Activated naive CD4-positive, alpha-beta T cell treated with anti-CD3 and anti-CD28 coated beads, Interleukin-2, amount 50 U/mL, for 24 hours (primary cell): ENCODE results near the gene ART5.
"Not testable (repeated sequence)": the region's sequence is repeated elsewhere in the genome, so short reads cannot be mapped to it uniquely, and the experiment has no call there.

Source experiments
- H3K27ac Mint-ChIP-seq: one replicate; pipeline ENCODE4 v1.8.0; 2021; ENCODE audit warnings: mild to moderate bottlenecking, mixed read lengths
- H3K27me3 Mint-ChIP-seq: one replicate; pipeline ENCODE4 v1.8.0; 2021; ENCODE audit warnings: mixed read lengths
- H3K36me3 Mint-ChIP-seq: one replicate; pipeline ENCODE4 v1.8.0; 2021; ENCODE audit warnings: mixed read lengths
- H3K4me1 Mint-ChIP-seq: one replicate; pipeline ENCODE4 v1.8.0; 2021; ENCODE audit warnings: mixed read lengths
- H3K4me3 Mint-ChIP-seq: one replicate; pipeline ENCODE4 v1.8.0; 2021; ENCODE audit warnings: mild to moderate bottlenecking, mixed read lengths
- H3K9me3 Mint-ChIP-seq: one replicate; pipeline ENCODE4 v1.8.0; 2021; ENCODE audit warnings: mixed read lengths

The ART5 gene

GRCh38 chr11:3665336-3666022 lies 23.7 kb upstream of the ART5 start:
- H3K27me3 Mint-ChIP-seq = no peaks in the 10 kb centered on the region
- no peak overlapping the region for H3K27ac Mint-ChIP-seq
- H3K36me3 Mint-ChIP-seq = peaks cover 8% of the 10 kb centered on the region
- H3K4me1 Mint-ChIP-seq = no peaks in the 10 kb centered on the region
- H3K4me3 Mint-ChIP-seq = no peak overlapping the region
- H3K9me3 Mint-ChIP-seq = no peaks in the 10 kb centered on the region

- no peak overlapping the region for H3K4me3 Mint-ChIP-seq
- H3K36me3 Mint-ChIP-seq = peaks cover 4% of the 10 kb centered on the region
- H3K27me3 Mint-ChIP-seq = no peaks in the 10 kb centered on the region
- H3K4me1 Mint-ChIP-seq = no peaks in the 10 kb centered on the region
- H3K9me3 Mint-ChIP-seq = no peaks in the 10 kb centered on the region
- H3K27ac Mint-ChIP-seq = no peak overlapping the region
Measured at GRCh38 chr11:3664032-3664630, 22.3 kb upstream of the ART5 start.

- H3K9me3 Mint-ChIP-seq = no peaks in the 10 kb centered on the region
- no peaks in the 10 kb centered on the region for H3K27me3 Mint-ChIP-seq
- H3K36me3 Mint-ChIP-seq = no peaks in the 10 kb centered on the region
- H3K4me1 Mint-ChIP-seq = no peaks in the 10 kb centered on the region
- no peak overlapping the region for H3K27ac Mint-ChIP-seq
- no peak overlapping the region for H3K4me3 Mint-ChIP-seq
Measured at GRCh38 chr11:3662856-3663255, 21.1 kb upstream of the ART5 start.

- Mint-ChIP-seq H3K4me3 (no peak overlapping the region), H3K9me3 (no peaks in the 10 kb centered on the region), H3K27ac (no peak overlapping the region), H3K4me1 (no peaks in the 10 kb centered on the region), H3K27me3 (no peaks in the 10 kb centered on the region), H3K36me3 (no peaks in the 10 kb centered on the region)
Measured at GRCh38 chr11:3660960-3661359, 19.2 kb upstream of the ART5 start.

- H3K9me3 Mint-ChIP-seq = no peaks in the 10 kb centered on the region
- H3K4me3 Mint-ChIP-seq = no peak overlapping the region
- no peak overlapping the region for H3K27ac Mint-ChIP-seq
- H3K36me3 Mint-ChIP-seq = no peaks in the 10 kb centered on the region
- no peaks in the 10 kb centered on the region for H3K4me1 Mint-ChIP-seq
- H3K27me3 Mint-ChIP-seq = peaks cover 2% of the 10 kb centered on the region
Measured at GRCh38 chr11:3659595-3660515, 18.1 kb upstream of the ART5 start.

GRCh38 chr11:3658252-3658651 lies 16.5 kb upstream of the ART5 start:
- H3K9me3 Mint-ChIP-seq = no peaks in the 10 kb centered on the region

GRCh38 chr11:3657331-3657730 lies 15.5 kb upstream of the ART5 start:
- not testable (repeated sequence) for H3K27ac Mint-ChIP-seq, H3K9me3 Mint-ChIP-seq, H3K27me3 Mint-ChIP-seq, H3K36me3 Mint-ChIP-seq, H3K4me3 Mint-ChIP-seq, H3K4me1 Mint-ChIP-seq

More at GRCh38 chr11:3658252-3658651, 16.5 kb upstream of the ART5 start:
- no peaks in the 10 kb centered on the region for H3K4me1 Mint-ChIP-seq
- H3K4me3 Mint-ChIP-seq = no peak overlapping the region
- peaks cover 2% of the 10 kb centered on the region for H3K27me3 Mint-ChIP-seq
- no peak overlapping the region for H3K27ac Mint-ChIP-seq
- no peaks in the 10 kb centered on the region for H3K36me3 Mint-ChIP-seq

GRCh38 chr11:3655547-3655946 lies 13.8 kb upstream of the ART5 start:
- H3K27me3 Mint-ChIP-seq = peaks cover 6% of the 10 kb centered on the region
- H3K4me3 Mint-ChIP-seq = no peak overlapping the region
- H3K4me1 Mint-ChIP-seq = no peaks in the 10 kb centered on the region
- no peaks in the 10 kb centered on the region for H3K9me3 Mint-ChIP-seq
- H3K36me3 Mint-ChIP-seq = no peaks in the 10 kb centered on the region
- no peak overlapping the region for H3K27ac Mint-ChIP-seq

- not testable (repeated sequence) for H3K4me1 Mint-ChIP-seq, H3K4me3 Mint-ChIP-seq, H3K27ac Mint-ChIP-seq, H3K36me3 Mint-ChIP-seq, H3K9me3 Mint-ChIP-seq
- peaks cover 26% of the 10 kb centered on the region for H3K27me3 Mint-ChIP-seq
Measured at GRCh38 chr11:3652514-3652913, 10.7 kb upstream of the ART5 start.

GRCh38 chr11:3649374-3649773 lies 7.6 kb upstream of the ART5 start:
- H3K27me3 Mint-ChIP-seq = peaks cover 26% of the 10 kb centered on the region
- H3K4me1 Mint-ChIP-seq, H3K36me3 Mint-ChIP-seq, H3K27ac Mint-ChIP-seq, H3K4me3 Mint-ChIP-seq, H3K9me3 Mint-ChIP-seq: not testable (repeated sequence)

- H3K36me3 Mint-ChIP-seq, H3K4me1 Mint-ChIP-seq, H3K4me3 Mint-ChIP-seq, H3K27ac Mint-ChIP-seq, H3K9me3 Mint-ChIP-seq: not testable (repeated sequence)
- peaks cover 26% of the 10 kb centered on the region for H3K27me3 Mint-ChIP-seq
Measured at GRCh38 chr11:3648843-3649242, 7.1 kb upstream of the ART5 start.

- Mint-ChIP-seq H3K9me3 (no peaks in the 10 kb centered on the region), H3K4me1 (peaks cover 9% of the 10 kb centered on the region), H3K36me3 (no peaks in the 10 kb centered on the region), H3K27me3 (peaks cover 22% of the 10 kb centered on the region), H3K4me3 (no peak overlapping the region), H3K27ac (no peak overlapping the region)
Measured at GRCh38 chr11:3645552-3645951, 3.8 kb upstream of the ART5 start.

- no peaks in the 10 kb centered on the region for H3K36me3 Mint-ChIP-seq
- peaks cover 9% of the 10 kb centered on the region for H3K4me1 Mint-ChIP-seq
- H3K27me3 Mint-ChIP-seq = peaks cover 17% of the 10 kb centered on the region
- no peak within 1 kb of the TSS for H3K4me3 Mint-ChIP-seq
- no peak within 1 kb of the TSS for H3K27ac Mint-ChIP-seq
- no peaks in the 10 kb centered on the region for H3K9me3 Mint-ChIP-seq
Measured at GRCh38 chr11:3644817-3645235, 3.0 kb upstream of the ART5 start, which contains the start of gene ART1. Gene ART1 (plus strand): TSS chr11:3645128. CDS start chr11:3659214, 14,086 bp downstream.

- not testable (repeated sequence) for H3K27me3 Mint-ChIP-seq, H3K36me3 Mint-ChIP-seq, H3K4me1 Mint-ChIP-seq, H3K9me3 Mint-ChIP-seq, H3K27ac Mint-ChIP-seq
- H3K4me3 Mint-ChIP-seq = peak overlapping the region; percentile 90
Measured at GRCh38 chr11:3643102-3643546, 1.3 kb upstream of the ART5 start.

- Mint-ChIP-seq H3K4me3 (peak overlapping the region; percentile 90), H3K27me3 (peaks cover 2% of the 10 kb centered on the region), H3K4me1 (peaks cover 9% of the 10 kb centered on the region), H3K36me3 (no peaks in the 10 kb centered on the region), H3K9me3 (no peaks in the 10 kb centered on the region), H3K27ac (no peak overlapping the region)
Measured at GRCh38 chr11:3642071-3642951, 519 bp upstream of the ART5 start.
